Caco-2 (cell line): ENCODE measurements around the gene CACNA1D. TPM values are rescaled to one million over a fixed set of nuclear protein-coding genes. Genes with fewer than 3 reads are reported as not detected.

Experiments
- BruUV-seq: library from RNA; stranded (reverse); fragments of 400-500 nt; replicated peaks from 2 replicates; lab custom pipeline; 2021; lab: Mats Ljungman, UMichigan
- CTCF ChIA-PET: fragments of 300-600 bp; sonication (Branson Sonifier 250); formaldehyde crosslinking; loops from one replicate; lab custom pipeline; 2022; ENCODE audit warnings: antibody characterized with exemption; lab: Charles Lee
- POLR2A ChIA-PET: fragments of 300-600 bp; sonication (Branson Sonifier 250); formaldehyde crosslinking; loops from one replicate; lab custom pipeline; 2022; ENCODE audit warnings: antibody characterized with exemption; lab: Charles Lee
- DNase-seq, 2 experiments: peaks; one replicate each; pipeline versions ENCODE4 v3.0.0 to v3.0.0-alpha.2; 2020 to 2022
- H3K27me3 ChIP-seq: replicated peaks from 2 replicates; pipeline ENCODE4 v1.6.0; 2011; ENCODE audit warnings: low read length; ENCODE audit not compliant: control insufficient read depth, insufficient read depth
- H3K36me3 ChIP-seq: 2 replicates; pipeline ENCODE4 v1.5.1; 2011; ENCODE audit warnings: low read length; ENCODE audit not compliant: control insufficient read depth, insufficient read depth
- H3K4me1 ChIP-seq: fragments of 250-450 bp; sonication (Bioruptor Pico); 2 replicates; pipeline ENCODE4 v1.5.1; 2020; ENCODE audit warnings: mild to moderate bottlenecking
- H3K4me3 ChIP-seq: 2 replicates; pipeline ENCODE4 v1.5.1; 2011; ENCODE audit warnings: low read depth, mild to moderate bottlenecking, control low read depth, low read length
- H3K9me3 ChIP-seq: fragments of 250-450 bp; sonication (Bioruptor Pico); 2 replicates; pipeline ENCODE4 v1.5.1; 2020; ENCODE audit warnings: mild to moderate bottlenecking, moderate library complexity
- H3K27ac Mint-ChIP-seq: one replicate; pipeline ENCODE4 v1.8.0; 2022; ENCODE audit warnings: mixed read lengths; ENCODE audit not compliant: unreplicated experiment
- H3K27me3 Mint-ChIP-seq: one replicate; pipeline ENCODE4 v1.8.0; 2022; ENCODE audit warnings: mixed read lengths; ENCODE audit not compliant: insufficient read depth, unreplicated experiment
- H3K36me3 Mint-ChIP-seq: one replicate; pipeline ENCODE4 v1.8.0; 2022; ENCODE audit warnings: mild to moderate bottlenecking, mixed read lengths; ENCODE audit not compliant: insufficient read depth, unreplicated experiment
- H3K4me1 Mint-ChIP-seq: one replicate; pipeline ENCODE4 v1.8.0; 2022; ENCODE audit warnings: low read depth, mixed read lengths; ENCODE audit not compliant: unreplicated experiment
- H3K4me3 Mint-ChIP-seq: one replicate; pipeline ENCODE4 v1.8.0; 2022; ENCODE audit warnings: mild to moderate bottlenecking, moderate library complexity, mixed read lengths; ENCODE audit not compliant: unreplicated experiment
- H3K9me3 Mint-ChIP-seq: one replicate; pipeline ENCODE4 v1.8.0; 2022; ENCODE audit warnings: mixed read lengths; ENCODE audit not compliant: unreplicated experiment
- CTCF ChIP-seq, 2 experiments: fragments of 200-600 bp in 1 of 2; IDR thresholded peaks; 1 replicate in 1 of 2; 2 replicates in 1 of 2; pipeline versions ENCODE4 v1.5.1 to v1.8.0; 2011 to 2022; ENCODE audit warnings: antibody characterized with exemption in 1 of 2, control low read depth in 1 of 2, inconsistent platforms in 1 of 2, low read depth in 1 of 2, low read length in 1 of 2, mild to moderate bottlenecking in 1 of 2, moderate library complexity in 1 of 2; ENCODE audit not compliant: insufficient read depth in 1 of 2, severe bottlenecking in 1 of 2, unreplicated experiment in 1 of 2
- intact Hi-C: fragments of 100-400 bp; cut with micrococcal nuclease; formaldehyde crosslinking; loops from one replicate; pipeline ENCODE4 v1.10.0; 2022; ENCODE audit not compliant: unreplicated experiment
- total RNA-seq: library from RNA; stranded (reverse); gene quantifications from 2 replicates; pipeline ENCODE4 v1.2.3, GENCODE V29; 2022

The CACNA1D gene
- total RNA-seq, 1 experiment from 2014 or later, result 13.3 TPM

- Histone ChIP-seq H3K9me3 (no peaks in the 10 kb centered on the region), H3K36me3 (no peaks in the 10 kb centered on the region), H3K4me1 (no peaks in the 10 kb centered on the region), H3K27me3 (no peaks in the 10 kb centered on the region), H3K4me3 (no peak overlapping the region)
- peaks cover 4% of the 10 kb centered on the region for H3K4me1 Mint-ChIP-seq
- H3K27me3 Mint-ChIP-seq, result no peaks in the 10 kb centered on the region
- ChIA-PET POLR2A (no interaction called here), CTCF (no interaction called here)
- H3K4me3 Mint-ChIP-seq, result no peak overlapping the region
- intact Hi-C loops, result no loop called here
- H3K27ac Mint-ChIP-seq, result no peak overlapping the region
- TF ChIP-seq CTCF (IDR thresholded peaks at IDR 0.05; ENCODE audit: insufficient read depth in 1 of 2, low read depth in 1 of 2, low read length in 1 of 2, severe bottlenecking in 1 of 2, unreplicated experiment in 1 of 2), result no peak
- BruUV-seq, result no TSS peak
- H3K36me3 Mint-ChIP-seq, result no peaks in the 10 kb centered on the region
- no peak for DNase-seq
- H3K9me3 Mint-ChIP-seq, result no peaks in the 10 kb centered on the region
These were observed 254.3 kb downstream of the CACNA1D start for GRCh38 chr3:53748512-53749271.

GRCh38 chr3:53749448-53749847 lies 255.0 kb downstream of the CACNA1D start:
- no peak for TF ChIP-seq CTCF (IDR thresholded peaks at IDR 0.05; ENCODE audit: insufficient read depth in 1 of 2, low read depth in 1 of 2, low read length in 1 of 2, severe bottlenecking in 1 of 2, unreplicated experiment in 1 of 2)
- CTCF ChIA-PET, result no interaction called here
- Histone ChIP-seq H3K9me3 (no peaks in the 10 kb centered on the region), H3K4me3 (no peak overlapping the region), H3K27me3 (no peaks in the 10 kb centered on the region), H3K4me1 (no peaks in the 10 kb centered on the region), H3K36me3 (no peaks in the 10 kb centered on the region)
- BruUV-seq, result no TSS peak
- Mint-ChIP-seq H3K9me3 (no peaks in the 10 kb centered on the region), H3K36me3 (no peaks in the 10 kb centered on the region), H3K27me3 (no peaks in the 10 kb centered on the region), H3K4me3 (no peak overlapping the region), H3K4me1 (peaks cover 6% of the 10 kb centered on the region), H3K27ac (no peak overlapping the region)
- intact Hi-C loops, result no loop called here
- POLR2A ChIA-PET, result no interaction called here
- DNase-seq, result no peak

GRCh38 chr3:53750253-53751210 lies 256.1 kb downstream of the CACNA1D start:
- no peaks in the 10 kb centered on the region for H3K4me1 ChIP-seq
- DNase-seq, result no peak
- no peaks in the 10 kb centered on the region for H3K9me3 Mint-ChIP-seq

More at GRCh38 chr3:53750253-53751210, 256.1 kb downstream of the CACNA1D start:
- Histone ChIP-seq H3K27me3 (no peaks in the 10 kb centered on the region), H3K4me3 (no peak overlapping the region), H3K36me3 (no peaks in the 10 kb centered on the region), H3K9me3 (no peaks in the 10 kb centered on the region)
- intact Hi-C loops, result no loop called here
- Mint-ChIP-seq H3K27ac (no peak overlapping the region), H3K27me3 (no peaks in the 10 kb centered on the region), H3K4me1 (peaks cover 6% of the 10 kb centered on the region), H3K4me3 (no peak overlapping the region), H3K36me3 (no peaks in the 10 kb centered on the region)
- BruUV-seq, result no TSS peak
- TF ChIP-seq CTCF (IDR thresholded peaks at IDR 0.05; ENCODE audit: insufficient read depth in 1 of 2, low read depth in 1 of 2, low read length in 1 of 2, severe bottlenecking in 1 of 2, unreplicated experiment in 1 of 2), result no peak
- ChIA-PET CTCF (no interaction called here), POLR2A (no interaction called here)
